Stomach (tissue), 4 donors: ENCODE measurements around the gene DBF4.

Experiments used
- EP300 ChIP-seq: sonication (generic); formaldehyde crosslinking; IDR thresholded peaks from one replicate; pipeline ENCODE4 v1.6.1; 2017; ENCODE audit warnings: antibody characterized with exemption
- POLR2A ChIP-seq, 4 donors: fragments of 450-650 bp; IDR thresholded peaks; one replicate each; pipeline ENCODE4 v1.6.1; 2016; ENCODE audit warnings: antibody characterized with exemption in 4 of 4, control low read depth in 2 of 4, mild to moderate bottlenecking in 1 of 4, moderate library complexity in 1 of 4
- POLR2AphosphoS5 ChIP-seq, 3 donors: sonication (generic); formaldehyde crosslinking; IDR thresholded peaks; one replicate each; pipeline ENCODE4 v1.6.1; 2016; ENCODE audit warnings: antibody characterized with exemption in 3 of 3
- TF ChIP-seq, protein P1 (sequence below), 7 experiments: fragments of 450-650 bp in 4 of 7; fragments of 200-600 bp in 3 of 7; sonication (generic) in 3 of 7; IDR thresholded peaks; one replicate each; pipeline ENCODE4 v1.5.1; 2016 to 2019; ENCODE audit warnings: antibody characterized with exemption in 7 of 7, control low read depth in 2 of 7, mild to moderate bottlenecking in 1 of 7

- TF ChIP-seq, protein P1, sequence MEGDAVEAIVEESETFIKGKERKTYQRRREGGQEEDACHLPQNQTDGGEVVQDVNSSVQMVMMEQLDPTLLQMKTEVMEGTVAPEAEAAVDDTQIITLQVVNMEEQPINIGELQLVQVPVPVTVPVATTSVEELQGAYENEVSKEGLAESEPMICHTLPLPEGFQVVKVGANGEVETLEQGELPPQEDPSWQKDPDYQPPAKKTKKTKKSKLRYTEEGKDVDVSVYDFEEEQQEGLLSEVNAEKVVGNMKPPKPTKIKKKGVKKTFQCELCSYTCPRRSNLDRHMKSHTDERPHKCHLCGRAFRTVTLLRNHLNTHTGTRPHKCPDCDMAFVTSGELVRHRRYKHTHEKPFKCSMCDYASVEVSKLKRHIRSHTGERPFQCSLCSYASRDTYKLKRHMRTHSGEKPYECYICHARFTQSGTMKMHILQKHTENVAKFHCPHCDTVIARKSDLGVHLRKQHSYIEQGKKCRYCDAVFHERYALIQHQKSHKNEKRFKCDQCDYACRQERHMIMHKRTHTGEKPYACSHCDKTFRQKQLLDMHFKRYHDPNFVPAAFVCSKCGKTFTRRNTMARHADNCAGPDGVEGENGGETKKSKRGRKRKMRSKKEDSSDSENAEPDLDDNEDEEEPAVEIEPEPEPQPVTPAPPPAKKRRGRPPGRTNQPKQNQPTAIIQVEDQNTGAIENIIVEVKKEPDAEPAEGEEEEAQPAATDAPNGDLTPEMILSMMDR (IDR thresholded peaks at IDR 0.05) = no peak
- TF ChIP-seq POLR2A (IDR thresholded peaks at IDR 0.05) = no peak
- TF ChIP-seq EP300 = no peak
- no peak for TF ChIP-seq POLR2AphosphoS5 (IDR thresholded peaks at IDR 0.05)
These were observed 17.7 kb upstream of the DBF4 start for GRCh38 chr7:87858417-87859100.
